B cell (primary cell): ENCODE data around the gene SLC6A18.

ENCODE experiments used
- EZH2 ChIP-seq: IDR thresholded peaks from 2 replicates; pipeline ENCODE4 v1.6.1; 2012; ENCODE audit warnings: borderline replicate concordance, low read depth, mild to moderate bottlenecking, moderate library complexity, low read length; ENCODE audit not compliant: insufficient read depth, poor library complexity, severe bottlenecking
- TF ChIP-seq, protein P1 (sequence below): fragments of 200-600 bp; IDR thresholded peaks from one replicate; pipeline ENCODE4 v1.8.0; 2022; ENCODE audit warnings: antibody characterized with exemption, mild to moderate bottlenecking

DNA sequence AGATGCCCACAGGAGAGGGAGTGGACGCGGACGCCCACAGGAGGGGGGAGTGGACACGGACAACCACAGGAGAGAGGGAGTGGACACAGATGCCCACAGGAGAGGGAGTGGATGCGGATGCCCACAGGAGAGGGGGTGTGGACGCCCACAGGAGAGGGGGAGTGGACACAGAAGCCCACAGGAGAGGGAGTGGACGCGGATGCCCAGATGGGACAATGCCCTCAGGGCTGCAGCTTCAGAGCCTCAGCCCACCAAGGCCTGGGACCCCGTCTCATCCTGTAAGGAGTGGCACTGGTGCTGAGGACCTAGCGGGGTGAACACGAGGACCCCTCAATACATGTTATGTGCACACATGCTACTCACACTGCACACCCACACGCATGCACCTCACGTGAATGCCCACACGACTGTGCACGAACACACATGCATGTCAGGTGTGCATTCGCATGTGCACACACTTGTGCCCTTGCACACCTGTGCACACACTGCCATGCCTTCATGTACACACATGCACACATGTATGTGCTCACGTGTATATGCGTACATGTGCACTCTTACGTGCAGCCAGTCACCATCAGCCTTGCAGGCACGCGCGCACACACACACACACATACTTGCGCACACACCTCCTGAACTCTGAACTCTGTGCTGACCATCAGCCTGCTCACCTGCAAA, 34.8 kb downstream of the SLC6A18 start:
- TF ChIP-seq, protein P1, sequence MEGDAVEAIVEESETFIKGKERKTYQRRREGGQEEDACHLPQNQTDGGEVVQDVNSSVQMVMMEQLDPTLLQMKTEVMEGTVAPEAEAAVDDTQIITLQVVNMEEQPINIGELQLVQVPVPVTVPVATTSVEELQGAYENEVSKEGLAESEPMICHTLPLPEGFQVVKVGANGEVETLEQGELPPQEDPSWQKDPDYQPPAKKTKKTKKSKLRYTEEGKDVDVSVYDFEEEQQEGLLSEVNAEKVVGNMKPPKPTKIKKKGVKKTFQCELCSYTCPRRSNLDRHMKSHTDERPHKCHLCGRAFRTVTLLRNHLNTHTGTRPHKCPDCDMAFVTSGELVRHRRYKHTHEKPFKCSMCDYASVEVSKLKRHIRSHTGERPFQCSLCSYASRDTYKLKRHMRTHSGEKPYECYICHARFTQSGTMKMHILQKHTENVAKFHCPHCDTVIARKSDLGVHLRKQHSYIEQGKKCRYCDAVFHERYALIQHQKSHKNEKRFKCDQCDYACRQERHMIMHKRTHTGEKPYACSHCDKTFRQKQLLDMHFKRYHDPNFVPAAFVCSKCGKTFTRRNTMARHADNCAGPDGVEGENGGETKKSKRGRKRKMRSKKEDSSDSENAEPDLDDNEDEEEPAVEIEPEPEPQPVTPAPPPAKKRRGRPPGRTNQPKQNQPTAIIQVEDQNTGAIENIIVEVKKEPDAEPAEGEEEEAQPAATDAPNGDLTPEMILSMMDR, result no peak
- TF ChIP-seq EZH2, result no peak
